NCI-H526 treated with DMSO at 0.1 percent for 48 hours (cell line): ENCODE results near the gene HSPH1.
"Not testable (repeated sequence)": the region's sequence is repeated elsewhere in the genome, so short reads cannot be mapped to it uniquely, and the experiment has no call there.

Source experiments
- DNase-seq: peaks from one replicate; lab custom pipeline; 2025; lab: John Stamatoyannopoulos, UW

The HSPH1 gene

DNA sequence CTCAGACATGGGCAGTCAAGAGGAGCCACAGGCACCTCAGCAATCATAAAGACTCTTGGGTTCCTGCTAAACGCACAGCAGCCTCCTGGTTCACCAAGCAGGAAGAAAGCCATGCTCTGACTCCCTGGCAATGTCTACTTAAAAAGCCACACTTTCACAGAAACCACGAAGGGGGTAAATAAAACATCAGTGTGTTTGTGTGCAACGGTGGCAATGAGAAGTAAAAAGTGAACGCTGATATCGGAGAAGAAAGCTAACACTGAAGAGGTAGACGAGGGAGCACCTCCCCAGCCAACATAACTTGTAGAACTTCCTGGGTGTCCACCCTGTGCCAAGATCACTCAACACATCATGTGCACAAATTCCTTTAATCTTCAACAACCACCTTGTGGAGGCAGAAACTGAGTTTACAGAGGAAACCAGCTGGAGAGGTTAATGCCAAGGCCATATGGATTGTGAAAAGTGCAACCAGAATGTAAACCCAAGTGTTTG lies 30.2 kb downstream of the HSPH1 start:
- DNase-seq, result no peak

DNA sequence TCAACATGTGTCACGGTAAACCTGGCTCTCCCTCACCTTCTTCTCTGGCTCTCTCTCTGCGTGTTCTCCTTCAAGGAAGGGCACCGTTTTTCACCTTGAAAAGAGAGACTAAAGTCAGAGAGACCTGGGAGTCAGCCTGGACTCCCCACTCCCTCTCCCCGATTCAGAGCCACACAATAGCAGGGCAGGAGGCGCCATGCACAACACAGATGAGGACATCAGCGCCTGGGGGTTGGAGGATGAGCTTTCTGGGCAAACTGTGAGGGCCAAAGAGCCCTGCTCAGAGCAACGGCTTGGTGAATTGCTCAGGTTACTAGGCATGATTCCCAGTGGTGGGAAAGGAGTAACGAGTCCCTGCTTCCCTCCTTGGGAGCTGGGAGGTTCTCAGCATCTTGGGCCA lies 32.3 kb downstream of the HSPH1 start:
- no peak for DNase-seq

DNA sequence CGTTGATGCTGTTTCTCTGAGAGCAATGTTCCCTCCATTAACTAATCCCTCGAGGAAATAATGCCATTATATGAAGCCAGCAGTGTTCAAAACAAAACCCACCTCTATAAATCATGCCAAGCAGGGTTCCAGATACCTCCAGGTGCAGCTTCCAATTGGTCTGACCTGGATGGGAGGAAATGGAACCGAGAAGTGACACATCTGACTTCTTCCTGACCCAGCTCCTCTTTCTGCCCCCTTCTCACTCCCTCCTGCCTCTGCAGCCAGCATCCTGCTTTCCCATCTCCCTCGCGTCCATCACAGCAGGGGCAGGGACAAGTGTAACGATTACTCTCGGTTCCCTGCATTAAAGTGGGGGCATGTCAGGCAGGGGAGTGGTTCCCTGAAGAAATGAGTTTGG lies 37.5 kb downstream of the HSPH1 start:
- no peak for DNase-seq

GRCh38 chr13:31122544-31123260 lies 39.0 kb downstream of the HSPH1 start:
- DNase-seq, result no peak

DNA sequence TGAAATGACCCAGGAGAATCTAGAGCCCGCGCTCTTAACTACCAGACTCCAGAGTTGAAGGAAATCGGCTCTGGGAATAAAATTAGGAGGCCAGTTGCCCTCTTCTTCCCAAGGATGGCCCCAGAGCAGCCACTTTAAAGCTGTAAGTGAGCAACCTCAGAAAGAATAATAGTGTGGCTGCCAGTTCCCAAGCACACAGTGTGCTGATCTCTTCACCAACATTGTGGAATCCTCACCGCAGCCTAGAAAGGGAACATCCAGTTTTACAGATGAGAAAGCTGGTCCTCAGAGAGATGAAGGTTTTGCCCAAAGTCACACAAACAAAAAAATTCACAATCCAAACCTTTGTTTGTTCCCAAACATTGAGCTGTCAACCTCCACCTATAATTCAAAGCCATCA lies 39.6 kb downstream of the HSPH1 start:
- DNase-seq, result no peak

- DNase-seq, result no peak
Observed at GRCh38 chr13:31121379-31122140, 40.1 kb downstream of the HSPH1 start.

DNA sequence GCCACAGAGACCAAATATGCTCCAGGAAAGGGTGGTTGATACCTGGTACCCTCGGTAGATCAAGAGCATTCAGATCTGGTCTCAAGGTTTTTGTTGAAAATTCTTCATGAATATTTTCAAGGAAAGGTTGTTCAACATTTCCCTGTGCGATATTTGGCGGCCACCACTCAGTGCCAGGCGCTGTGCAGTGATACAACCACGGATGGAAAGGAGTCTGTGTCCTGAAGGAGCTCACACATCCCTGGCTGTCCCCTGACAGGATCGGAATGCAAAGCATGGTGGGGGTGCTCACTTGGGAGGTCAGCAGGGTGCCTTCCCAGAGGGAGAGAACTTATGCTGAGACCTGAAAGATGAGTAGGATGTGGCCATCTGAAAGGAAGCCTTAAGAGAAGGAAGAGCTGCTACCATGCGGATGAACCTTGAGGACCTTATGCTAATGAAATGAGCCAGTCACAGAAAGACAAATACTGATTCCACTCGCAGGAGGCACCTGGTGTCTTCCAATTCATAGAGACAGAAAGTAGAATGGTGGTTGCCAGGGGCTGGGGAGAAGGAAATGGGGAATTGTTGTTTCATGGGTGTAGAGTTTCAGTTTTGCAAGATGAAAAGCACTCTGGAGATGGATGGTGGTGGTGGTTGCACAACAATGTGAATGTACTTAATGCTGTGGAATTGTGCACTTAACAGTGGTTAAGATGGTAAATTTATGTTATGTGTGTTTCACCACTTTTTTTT lies 41.6 kb downstream of the HSPH1 start:
- DNase-seq, result peak; percentile 52

- DNase-seq, result no peak
Observed at GRCh38 chr13:31119526-31119925, 42.2 kb downstream of the HSPH1 start.

- no peak for DNase-seq
Observed at GRCh38 chr13:31116224-31116623, 45.5 kb downstream of the HSPH1 start.

- peak; percentile 50 for DNase-seq
Observed at GRCh38 chr13:31115616-31116015, 46.1 kb downstream of the HSPH1 start.

DNA sequence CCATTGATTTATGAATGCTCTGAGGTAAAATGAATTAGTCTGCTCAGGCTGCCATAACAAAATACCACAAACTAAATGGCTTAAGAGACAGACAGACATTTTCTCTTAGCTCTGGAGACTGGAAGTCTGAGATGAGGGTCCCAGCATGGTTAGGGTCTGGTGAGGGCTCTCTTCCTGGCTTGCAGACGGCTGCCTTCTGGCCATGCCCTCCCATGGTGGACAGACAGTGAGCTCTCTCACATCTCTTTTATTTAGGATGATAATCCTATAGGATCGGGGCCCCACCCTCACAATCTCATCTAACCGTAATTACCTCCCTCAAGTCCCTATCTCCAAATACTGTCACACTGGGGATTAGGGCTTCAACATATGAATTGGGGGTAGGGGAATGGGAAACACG lies 47.1 kb downstream of the HSPH1 start:
- DNase-seq, result no peak

- DNase-seq, result no peak
Observed at GRCh38 chr13:31111136-31111535, 50.6 kb downstream of the HSPH1 start.

DNA sequence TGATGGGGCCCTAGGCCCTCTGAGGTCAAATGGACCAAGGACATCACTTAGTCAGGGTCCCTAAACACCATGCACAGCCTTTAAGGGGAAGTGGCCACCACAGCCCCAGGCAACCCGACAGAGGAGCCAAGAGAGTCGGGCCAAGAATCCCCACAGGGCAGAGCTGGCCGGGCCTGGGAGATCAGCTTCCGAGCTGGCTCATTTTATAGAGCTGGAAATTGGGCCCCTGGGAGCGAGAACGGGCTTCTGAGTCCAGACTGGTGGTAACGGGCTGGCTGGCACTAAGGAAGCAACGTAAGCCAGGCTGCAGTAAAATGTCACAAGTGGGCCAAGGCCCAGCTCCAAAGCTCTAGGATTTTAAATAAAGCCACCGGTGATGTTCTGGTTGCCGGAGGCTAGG lies 51.1 kb downstream of the HSPH1 start:
- no peak for DNase-seq

GRCh38 chr13:31110169-31110568 lies 51.5 kb downstream of the HSPH1 start:
- no peak for DNase-seq

GRCh38 chr13:31107109-31107508 lies 54.6 kb downstream of the HSPH1 start:
- no peak for DNase-seq

- DNase-seq, result no peak
Observed at GRCh38 chr13:31105856-31106255, 55.8 kb downstream of the HSPH1 start.

- no peak for DNase-seq
Observed at GRCh38 chr13:31105020-31105795, 56.5 kb downstream of the HSPH1 start.

DNA sequence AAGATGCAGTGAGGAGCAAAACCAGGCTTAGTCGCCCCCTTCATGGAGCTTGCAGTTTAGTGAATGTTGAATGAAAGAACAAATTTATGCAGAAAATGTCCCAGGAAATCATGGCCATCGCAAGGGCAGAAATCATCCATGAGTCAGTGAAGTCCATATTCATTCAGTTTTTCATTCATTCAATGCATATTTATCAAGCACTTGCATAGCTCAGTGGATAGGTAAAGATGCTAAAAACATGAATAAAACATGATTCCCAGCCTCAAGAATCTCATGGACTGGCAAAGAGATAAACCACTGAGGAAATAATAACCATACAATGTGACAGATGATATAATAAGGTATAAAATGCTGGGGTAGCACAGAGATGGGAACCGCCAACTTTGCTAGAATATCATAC lies 58.8 kb downstream of the HSPH1 start:
- no peak for DNase-seq

DNA sequence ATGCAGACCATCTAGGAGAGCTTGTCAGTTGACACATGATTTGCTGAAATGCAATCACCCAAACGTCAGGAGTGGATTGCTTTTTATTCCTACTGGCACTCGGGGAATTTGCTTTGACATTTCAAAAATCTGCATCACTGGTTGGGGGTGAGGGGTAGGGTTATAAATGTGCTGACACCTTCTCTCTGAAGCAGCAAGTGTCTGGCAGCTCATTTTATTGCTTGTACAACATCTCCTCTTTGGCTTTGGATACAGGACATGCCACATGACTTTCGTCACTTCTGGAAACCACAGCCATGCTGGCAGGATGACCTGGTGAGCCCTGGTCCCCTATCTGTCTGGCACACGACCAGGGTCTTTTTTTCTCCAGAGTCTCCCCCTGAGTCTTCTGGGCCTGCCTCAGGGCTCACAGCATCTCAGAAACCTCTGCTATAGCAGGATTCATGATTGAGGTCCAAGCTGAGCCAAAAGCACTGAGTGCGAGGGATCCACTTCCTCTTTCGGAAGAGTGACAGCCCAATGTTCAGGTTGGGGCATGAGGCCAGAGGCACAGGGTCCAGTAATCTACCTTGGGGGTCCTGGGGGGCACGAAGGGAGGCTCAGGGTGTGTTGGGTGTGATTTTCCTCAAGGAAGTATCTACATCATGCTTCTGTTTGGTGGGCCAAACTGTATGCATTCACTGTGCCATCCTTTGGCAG lies 60.1 kb downstream of the HSPH1 start:
- no peak for DNase-seq

- DNase-seq, result no peak
Observed at GRCh38 chr13:31100721-31101120, 61.0 kb downstream of the HSPH1 start.

DNA sequence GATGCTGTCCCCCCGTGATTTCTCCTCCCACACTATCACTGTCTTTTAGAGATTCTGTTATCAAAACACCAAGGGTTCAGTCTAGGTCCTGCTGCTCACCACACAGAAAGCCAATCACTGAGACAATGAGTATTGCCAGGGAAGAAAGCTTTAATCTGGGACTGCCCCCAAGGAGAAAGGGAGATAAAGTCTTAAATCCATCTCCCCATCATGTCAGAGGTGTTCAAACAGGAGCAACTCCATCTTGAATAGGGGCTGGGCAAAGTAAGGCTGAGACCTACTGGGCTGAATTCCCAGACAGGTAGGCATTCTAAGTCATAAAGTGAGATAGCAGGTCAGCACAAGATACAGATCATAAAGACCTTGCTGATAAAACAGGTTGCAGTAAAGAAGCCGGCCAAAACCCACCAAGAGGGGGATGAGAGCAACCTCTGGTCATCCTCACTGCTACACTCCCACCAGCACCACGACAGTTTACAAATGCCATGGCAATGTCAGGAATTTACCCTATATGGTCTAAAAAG lies 63.7 kb downstream of the HSPH1 start:
- DNase-seq, result not testable (repeated sequence)
